Thyroid gland (tissue), 4 donors: ENCODE data around the gene ERC1.

Experiments
- CTCF ChIP-seq, 6 experiments: fragments of 200-600 bp in 3 of 6; fragments of 450-650 bp in 3 of 6; sonication (generic) in 3 of 6; IDR thresholded peaks; one replicate each; pipeline ENCODE4 v1.5.1; 2016 to 2019; ENCODE audit warnings: antibody characterized with exemption in 6 of 6, mild to moderate bottlenecking in 2 of 6, inconsistent platforms in 1 of 6, moderate library complexity in 1 of 6
- POLR2A ChIP-seq, 2 donors: fragments of 450-650 bp; IDR thresholded peaks; one replicate each; pipeline ENCODE4 v1.6.1; 2017; ENCODE audit warnings: antibody characterized with exemption in 2 of 2, mild to moderate bottlenecking in 2 of 2, moderate library complexity in 1 of 2

GRCh38 chr12:1518591-1519516 lies 527.8 kb downstream of the ERC1 start:
- TF ChIP-seq CTCF (IDR thresholded peaks at IDR 0.05), result no peak
- TF ChIP-seq POLR2A (IDR thresholded peaks at IDR 0.05), result no peak
